ENCODE data around the gene HIBADH. TPM values are rescaled to one million over a fixed set of nuclear protein-coding genes. Genes with fewer than 3 reads are reported as not detected.
A peak's percentile ranks its signal among the peaks of the same experiment; 100 is the strongest.

Gene HIBADH
- 10 to 100 TPM; 73.7 to 99.9 (median 84.4) TPM for total RNA-seq

DNA sequence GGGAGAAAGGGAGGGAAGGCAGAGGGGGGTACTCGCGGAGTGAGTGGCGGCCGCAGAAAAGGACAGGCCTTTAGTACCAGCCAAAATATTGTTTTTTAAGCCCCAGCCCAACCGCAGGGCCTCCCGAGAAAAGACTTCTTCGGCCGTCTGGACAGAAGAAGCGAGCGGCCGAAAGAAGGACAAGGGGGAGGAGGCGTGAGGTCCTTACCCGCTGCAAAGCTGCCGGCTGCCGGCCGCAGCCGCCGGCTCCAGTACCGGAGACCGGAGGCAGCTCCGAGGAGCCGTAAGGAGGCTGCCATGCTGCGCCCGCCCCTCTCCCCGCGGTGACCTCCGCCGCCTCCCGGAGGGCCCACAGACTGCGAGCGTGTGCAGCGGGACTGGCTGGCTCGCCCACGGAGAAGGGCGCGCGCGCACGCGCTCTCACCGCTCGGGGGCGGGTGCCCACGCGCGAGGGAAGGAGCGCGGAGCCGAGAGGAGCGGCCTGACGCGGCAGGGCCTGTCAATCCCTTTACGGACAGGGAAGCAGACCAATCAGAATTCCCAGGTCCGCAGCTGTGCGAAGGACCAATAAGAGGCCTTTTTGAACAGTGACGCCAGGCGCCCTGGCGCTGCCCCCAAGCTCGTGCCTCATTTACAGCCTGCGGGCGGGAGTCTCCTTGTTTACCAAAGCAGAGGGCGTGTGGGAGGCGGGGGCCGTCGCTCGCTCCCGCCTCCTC is at the start of gene HIBADH:
TSS of gene HIBADH (minus strand) at position 394 of the 716 bp plus-strand sequence. CDS start at position 299, 95 bp downstream.
- peak; percentile 99 for DNase-seq
- H3K36me3 ChIP-seq, result no peaks in the 10 kb centered on the region
- intact Hi-C loops (cut with DNase I), result loop anchor here (5.0 kb wide), 1 partner anchor 75 kb away; no protein-coding TSS in a partner anchor
- no peaks in the 10 kb centered on the region for H3K9me3 ChIP-seq
- peak within 1 kb of the TSS; percentile 76 to 96 (median 92) for H3K27ac ChIP-seq
- peak within 1 kb of the TSS; percentile 9 to 78 (median 76) for H3K4me3 ChIP-seq (replicated peaks in 1 of 3)
- WGBS, 2 donors, result 0 to 1% methylated on average over 19 to 43 of the region's 67 CpGs
- TF ChIP-seq, protein P1, sequence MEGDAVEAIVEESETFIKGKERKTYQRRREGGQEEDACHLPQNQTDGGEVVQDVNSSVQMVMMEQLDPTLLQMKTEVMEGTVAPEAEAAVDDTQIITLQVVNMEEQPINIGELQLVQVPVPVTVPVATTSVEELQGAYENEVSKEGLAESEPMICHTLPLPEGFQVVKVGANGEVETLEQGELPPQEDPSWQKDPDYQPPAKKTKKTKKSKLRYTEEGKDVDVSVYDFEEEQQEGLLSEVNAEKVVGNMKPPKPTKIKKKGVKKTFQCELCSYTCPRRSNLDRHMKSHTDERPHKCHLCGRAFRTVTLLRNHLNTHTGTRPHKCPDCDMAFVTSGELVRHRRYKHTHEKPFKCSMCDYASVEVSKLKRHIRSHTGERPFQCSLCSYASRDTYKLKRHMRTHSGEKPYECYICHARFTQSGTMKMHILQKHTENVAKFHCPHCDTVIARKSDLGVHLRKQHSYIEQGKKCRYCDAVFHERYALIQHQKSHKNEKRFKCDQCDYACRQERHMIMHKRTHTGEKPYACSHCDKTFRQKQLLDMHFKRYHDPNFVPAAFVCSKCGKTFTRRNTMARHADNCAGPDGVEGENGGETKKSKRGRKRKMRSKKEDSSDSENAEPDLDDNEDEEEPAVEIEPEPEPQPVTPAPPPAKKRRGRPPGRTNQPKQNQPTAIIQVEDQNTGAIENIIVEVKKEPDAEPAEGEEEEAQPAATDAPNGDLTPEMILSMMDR (IDR thresholded peaks at IDR 0.05), result peak in 3 of 6 experiments; percentile 21 to 43 (median 22)
- TF ChIP-seq POLR2A (IDR thresholded peaks at IDR 0.05), result peak; percentile 88 to 97
- peaks cover 3 to 7% of the 10 kb centered on the region in 2 donors for H3K4me1 ChIP-seq
- no peaks in the 10 kb centered on the region for H3K27me3 ChIP-seq

DNA sequence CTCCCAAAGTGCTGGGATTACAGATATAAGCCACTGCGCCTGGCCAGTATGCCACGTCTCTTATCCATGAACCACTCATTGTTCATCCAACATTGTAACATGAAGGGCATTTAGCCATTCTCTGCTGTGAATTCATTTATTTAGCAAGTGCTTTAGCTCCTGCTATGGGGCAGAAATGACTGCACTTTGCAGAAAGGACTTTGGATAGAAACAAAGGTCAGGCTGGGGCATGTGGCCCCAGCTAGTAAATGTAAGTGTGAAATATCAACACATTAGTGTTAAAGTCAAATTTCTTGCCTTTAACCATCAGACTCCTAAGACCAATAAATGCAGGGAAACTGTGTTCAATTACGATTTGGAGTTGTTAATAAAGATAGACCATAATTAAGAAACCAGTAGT is 49.5 kb upstream of the HIBADH start:
- intact Hi-C loops (cut with DNase I), result no loop called here
- H3K36me3 ChIP-seq, result no peaks in the 10 kb centered on the region
- H3K9me3 ChIP-seq, result no peaks in the 10 kb centered on the region
- TF ChIP-seq POLR2A (IDR thresholded peaks at IDR 0.05), result no peak
- TF ChIP-seq, protein P1 (IDR thresholded peaks at IDR 0.05), result no peak
- H3K27ac ChIP-seq, result no peak overlapping the region
- DNase-seq, result no peak
- H3K27me3 ChIP-seq, result no peaks in the 10 kb centered on the region
- H3K4me1 ChIP-seq, result no peaks in the 10 kb centered on the region
- no peak overlapping the region for H3K4me3 ChIP-seq (replicated peaks in 1 of 3)
- 92 to 94% methylated on average over 3 of the region's 3 CpGs for WGBS, 2 donors

DNA sequence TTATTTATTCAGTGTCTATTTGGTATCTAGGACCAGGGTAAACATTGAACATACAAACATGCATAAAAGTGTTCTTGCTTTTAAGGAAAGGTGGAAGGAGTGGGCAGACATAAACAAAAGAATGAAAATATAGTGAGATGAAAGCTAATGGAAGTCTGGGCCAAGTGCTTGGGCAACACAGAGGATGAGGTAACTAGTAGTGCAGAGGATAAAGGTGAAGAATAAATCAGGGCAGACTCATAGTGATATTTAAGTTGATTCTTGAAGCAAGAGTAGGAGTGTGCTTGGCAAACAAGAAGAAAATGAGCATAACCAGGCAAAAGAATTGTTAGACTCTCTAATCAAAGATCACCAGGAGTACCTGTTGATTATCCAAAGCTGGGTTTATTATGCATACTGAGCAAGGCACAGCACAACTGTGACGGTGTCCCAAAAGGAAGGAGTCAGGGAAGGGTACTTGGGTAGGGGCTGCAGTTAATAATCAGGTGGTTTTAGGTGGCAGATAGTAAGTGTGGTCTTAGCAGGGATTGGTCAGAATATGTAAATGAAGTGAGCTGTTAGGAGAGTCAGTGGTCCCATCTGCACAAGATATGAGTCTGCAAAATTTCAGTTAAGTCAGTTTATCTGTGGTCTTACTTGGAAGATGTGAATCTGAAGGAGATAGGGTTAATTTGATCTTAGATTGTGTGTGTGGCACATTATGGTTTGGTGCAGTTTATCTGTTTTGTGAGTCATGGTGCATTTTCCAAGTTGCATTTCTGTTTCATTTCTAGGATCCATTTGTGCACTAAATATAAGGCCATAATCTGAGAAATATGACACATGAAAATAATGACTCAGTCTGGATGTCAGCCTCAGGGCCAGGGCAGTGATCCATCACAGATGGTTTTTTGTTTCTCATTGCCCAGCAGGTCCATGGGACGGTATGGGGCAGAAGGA is 46.7 kb upstream of the HIBADH start:
- no peaks in the 10 kb centered on the region for H3K9me3 ChIP-seq
- no peaks in the 10 kb centered on the region for H3K27me3 ChIP-seq
- no peak for DNase-seq
- H3K4me3 ChIP-seq (replicated peaks in 1 of 3), result no peak overlapping the region
- TF ChIP-seq, protein P1 (IDR thresholded peaks at IDR 0.05), result no peak
- no peak for TF ChIP-seq POLR2A (IDR thresholded peaks at IDR 0.05)
- intact Hi-C loops (cut with DNase I), result no loop called here
- H3K4me1 ChIP-seq, result no peaks in the 10 kb centered on the region
- no peak overlapping the region for H3K27ac ChIP-seq
- no peaks in the 10 kb centered on the region for H3K36me3 ChIP-seq
- WGBS, 2 donors, result 85 to 89% methylated on average over 2 of the region's 2 CpGs

DNA sequence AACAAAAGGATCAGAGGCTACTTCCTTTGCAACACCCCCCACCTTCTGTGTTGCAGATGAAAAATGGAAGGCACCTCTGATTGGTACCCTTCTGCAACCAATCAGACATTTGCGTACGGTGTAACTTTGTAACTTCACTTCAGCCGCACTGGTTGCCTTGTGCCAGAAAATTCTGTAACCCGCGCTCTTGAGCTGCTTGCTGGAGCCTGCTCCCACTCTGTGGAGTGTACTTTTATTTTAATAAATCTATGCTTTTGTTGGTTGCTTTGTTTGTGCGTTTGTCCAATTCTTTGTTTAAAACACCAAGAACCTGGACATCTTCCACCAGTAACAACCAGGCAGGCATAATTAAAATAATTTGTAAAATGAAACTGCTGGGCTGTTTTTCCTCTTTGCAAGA is 45.8 kb upstream of the HIBADH start:
- H3K9me3 ChIP-seq, result no peaks in the 10 kb centered on the region
- no peak overlapping the region for H3K4me3 ChIP-seq (replicated peaks in 1 of 3)
- TF ChIP-seq POLR2A (IDR thresholded peaks at IDR 0.05), result no peak
- TF ChIP-seq, protein P1 (IDR thresholded peaks at IDR 0.05), result no peak
- intact Hi-C loops (cut with DNase I), result no loop called here
- H3K36me3 ChIP-seq, result no peaks in the 10 kb centered on the region
- WGBS, 2 donors, result 97 to 98% methylated on average over 6 of the region's 6 CpGs
- no peak overlapping the region for H3K27ac ChIP-seq
- no peaks in the 10 kb centered on the region for H3K27me3 ChIP-seq
- no peak for DNase-seq
- H3K4me1 ChIP-seq, result no peaks in the 10 kb centered on the region

All from thyroid gland (tissue), 4 donors.